Measurements from ENCODE around the gene MSRB2.

Gene MSRB2

GRCh38 chr10:23151071-23151470 is 55.7 kb downstream of the MSRB2 start:
- H3K27ac ChIP-seq (ENCODE audit: low read depth, low read length), result no peak overlapping the region
- no peak overlapping the region for H3K4me3 ChIP-seq (ENCODE audit: low read depth, low read length)
- H3K9me3 ChIP-seq (ENCODE audit: control insufficient read depth, insufficient read depth, low read length), result no peaks in the 10 kb centered on the region
- H3K36me3 ChIP-seq (ENCODE audit: control insufficient read depth, insufficient read depth, low read length), result no peaks in the 10 kb centered on the region
- no peaks in the 10 kb centered on the region for H3K27me3 ChIP-seq (ENCODE audit: control insufficient read depth, insufficient read depth, low read length)
- H3K9ac ChIP-seq (ENCODE audit: low read depth, low read length), result no peak overlapping the region
- H3K4me1 ChIP-seq (ENCODE audit: control insufficient read depth, insufficient read depth, low read length), result no peaks in the 10 kb centered on the region

GRCh38 chr10:23155169-23155568 is 59.8 kb downstream of the MSRB2 start:
- no peaks in the 10 kb centered on the region for H3K9me3 ChIP-seq (ENCODE audit: control insufficient read depth, insufficient read depth, low read length)
- peaks cover 5% of the 10 kb centered on the region for H3K27me3 ChIP-seq (ENCODE audit: control insufficient read depth, insufficient read depth, low read length)
- H3K9ac ChIP-seq (ENCODE audit: low read depth, low read length), result no peak overlapping the region

GRCh38 chr10:23156447-23157150 is 61.2 kb downstream of the MSRB2 start:
- H3K27ac ChIP-seq (ENCODE audit: low read depth, low read length), result no peak overlapping the region
- H3K4me1 ChIP-seq (ENCODE audit: control insufficient read depth, insufficient read depth, low read length), result no peaks in the 10 kb centered on the region
- H3K27me3 ChIP-seq (ENCODE audit: control insufficient read depth, insufficient read depth, low read length), result peaks cover 19% of the 10 kb centered on the region
- no peak overlapping the region for H3K4me3 ChIP-seq (ENCODE audit: low read depth, low read length)
- no peaks in the 10 kb centered on the region for H3K36me3 ChIP-seq (ENCODE audit: control insufficient read depth, insufficient read depth, low read length)
- H3K9me3 ChIP-seq (ENCODE audit: control insufficient read depth, insufficient read depth, low read length), result no peaks in the 10 kb centered on the region
- H3K9ac ChIP-seq (ENCODE audit: low read depth, low read length), result no peak overlapping the region

More at GRCh38 chr10:23155169-23155568, 59.8 kb downstream of the MSRB2 start:
- Histone ChIP-seq H3K36me3 (ENCODE audit: control insufficient read depth, insufficient read depth, low read length) (no peaks in the 10 kb centered on the region), H3K27ac (ENCODE audit: low read depth, low read length) (no peak overlapping the region), H3K4me3 (ENCODE audit: low read depth, low read length) (no peak overlapping the region), H3K4me1 (ENCODE audit: control insufficient read depth, insufficient read depth, low read length) (no peaks in the 10 kb centered on the region)

GRCh38 chr10:23157239-23157681 is 61.9 kb downstream of the MSRB2 start:
- Histone ChIP-seq H3K36me3 (ENCODE audit: control insufficient read depth, insufficient read depth, low read length) (no peaks in the 10 kb centered on the region), H3K27ac (ENCODE audit: low read depth, low read length) (no peak overlapping the region), H3K4me3 (ENCODE audit: low read depth, low read length) (no peak overlapping the region), H3K27me3 (ENCODE audit: control insufficient read depth, insufficient read depth, low read length) (peaks cover 20% of the 10 kb centered on the region), H3K9ac (ENCODE audit: low read depth, low read length) (no peak overlapping the region), H3K4me1 (ENCODE audit: control insufficient read depth, insufficient read depth, low read length) (no peaks in the 10 kb centered on the region), H3K9me3 (ENCODE audit: control insufficient read depth, insufficient read depth, low read length) (no peaks in the 10 kb centered on the region)

GRCh38 chr10:23157691-23158369 is 62.5 kb downstream of the MSRB2 start:
- Histone ChIP-seq H3K36me3 (ENCODE audit: control insufficient read depth, insufficient read depth, low read length) (no peaks in the 10 kb centered on the region), H3K9me3 (ENCODE audit: control insufficient read depth, insufficient read depth, low read length) (no peaks in the 10 kb centered on the region), H3K4me1 (ENCODE audit: control insufficient read depth, insufficient read depth, low read length) (no peaks in the 10 kb centered on the region), H3K27me3 (ENCODE audit: control insufficient read depth, insufficient read depth, low read length) (peaks cover 20% of the 10 kb centered on the region), H3K27ac (ENCODE audit: low read depth, low read length) (no peak overlapping the region), H3K4me3 (ENCODE audit: low read depth, low read length) (peak overlapping the region; percentile 42), H3K9ac (ENCODE audit: low read depth, low read length) (no peak overlapping the region)

GRCh38 chr10:23158370-23158769 is 63.0 kb downstream of the MSRB2 start:
- H3K36me3 ChIP-seq (ENCODE audit: control insufficient read depth, insufficient read depth, low read length), result no peaks in the 10 kb centered on the region
- H3K9me3 ChIP-seq (ENCODE audit: control insufficient read depth, insufficient read depth, low read length), result no peaks in the 10 kb centered on the region
- no peak overlapping the region for H3K27ac ChIP-seq (ENCODE audit: low read depth, low read length)
- peaks cover 20% of the 10 kb centered on the region for H3K27me3 ChIP-seq (ENCODE audit: control insufficient read depth, insufficient read depth, low read length)
- peak overlapping the region; percentile 42 for H3K4me3 ChIP-seq (ENCODE audit: low read depth, low read length)
- no peak overlapping the region for H3K9ac ChIP-seq (ENCODE audit: low read depth, low read length)
- no peaks in the 10 kb centered on the region for H3K4me1 ChIP-seq (ENCODE audit: control insufficient read depth, insufficient read depth, low read length)

GRCh38 chr10:23171232-23171876 is 76.0 kb downstream of the MSRB2 start:
- H3K27ac ChIP-seq (ENCODE audit: low read depth, low read length), result no peak overlapping the region

More at GRCh38 chr10:23171232-23171876, 76.0 kb downstream of the MSRB2 start:
- H3K9me3 ChIP-seq (ENCODE audit: control insufficient read depth, insufficient read depth, low read length), result no peaks in the 10 kb centered on the region
- H3K9ac ChIP-seq (ENCODE audit: low read depth, low read length), result no peak overlapping the region
- peaks cover 100% of the 10 kb centered on the region for H3K27me3 ChIP-seq (ENCODE audit: control insufficient read depth, insufficient read depth, low read length)
- H3K4me1 ChIP-seq (ENCODE audit: control insufficient read depth, insufficient read depth, low read length), result 0 out of 2 replicates have a peak, but pooled peaks cover 14% of the 10 kb centered on the region
- no peaks in the 10 kb centered on the region for H3K36me3 ChIP-seq (ENCODE audit: control insufficient read depth, insufficient read depth, low read length)
- H3K4me3 ChIP-seq (ENCODE audit: low read depth, low read length), result no peak overlapping the region
